ENCODE measurements around the gene RAD51B.

Gene RAD51B

GRCh38 chr14:67908052-67908754 lies 88.6 kb downstream of the RAD51B start:
- no peak for DNase-seq

GRCh38 chr14:67911562-67911961 lies 92.0 kb downstream of the RAD51B start:
- DNase-seq = no peak

DNA sequence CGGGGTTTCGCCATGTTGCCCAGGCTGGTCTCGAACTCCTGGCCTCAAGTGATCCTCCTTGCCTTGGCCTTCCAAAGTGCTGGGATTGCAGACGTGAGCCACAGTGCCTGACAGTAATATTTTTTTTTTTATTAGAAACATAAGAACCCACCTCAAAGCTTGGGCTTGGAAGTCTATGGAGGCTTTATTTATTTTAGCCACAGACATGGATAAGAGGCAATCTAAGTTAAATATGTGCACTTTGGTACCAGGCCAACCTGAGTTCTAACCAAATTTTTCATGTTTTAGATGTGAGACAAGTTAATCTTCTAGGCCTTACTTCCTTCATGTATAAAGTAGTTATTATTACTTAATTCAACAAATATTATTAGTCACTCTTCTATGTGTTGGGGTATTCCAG lies 96.9 kb downstream of the RAD51B start:
- no peak for DNase-seq

DNA sequence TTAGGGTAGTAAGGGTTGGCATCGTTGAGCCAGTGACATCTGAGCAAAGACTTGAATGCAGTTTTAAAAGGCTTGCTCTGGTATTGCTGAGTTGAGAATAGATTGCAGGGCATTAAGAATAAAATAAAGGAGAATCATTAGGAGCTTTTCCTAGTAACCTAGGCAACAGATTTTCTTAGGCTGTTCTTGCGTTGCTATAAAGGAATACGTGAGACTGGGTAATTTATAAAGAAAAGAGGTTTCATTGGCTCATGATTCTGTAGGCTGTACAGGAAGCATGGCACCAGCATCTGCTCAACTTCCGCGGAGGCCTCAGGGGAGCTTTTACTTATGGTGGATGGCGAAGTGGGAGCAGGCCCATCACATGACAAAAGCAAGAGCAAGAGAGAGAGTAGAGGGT lies 97.4 kb downstream of the RAD51B start:
- DNase-seq = no peak

- DNase-seq = no peak
Observed at GRCh38 chr14:67918838-67919237, 99.3 kb downstream of the RAD51B start.

- DNase-seq = no peak
Observed at GRCh38 chr14:67919259-67920032, 99.9 kb downstream of the RAD51B start.

DNA sequence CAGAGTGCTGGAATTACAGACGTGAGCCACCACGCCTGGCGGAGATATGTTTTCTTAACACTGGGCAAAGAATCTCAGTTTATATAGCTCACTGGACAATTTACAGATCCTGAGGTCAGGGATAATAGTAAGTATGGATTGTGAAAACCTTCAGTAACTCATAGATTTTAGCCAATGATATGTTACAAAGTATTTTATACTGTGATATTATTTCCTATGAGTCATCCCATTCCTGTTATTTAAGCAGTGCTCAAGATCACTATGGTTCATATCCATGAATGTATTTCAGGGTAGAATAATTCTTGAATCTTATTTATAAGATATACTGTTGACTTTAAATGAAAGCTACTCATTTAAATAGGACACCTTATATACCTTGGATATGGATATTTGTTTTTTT lies 107.2 kb downstream of the RAD51B start:
- DNase-seq = no peak

DNA sequence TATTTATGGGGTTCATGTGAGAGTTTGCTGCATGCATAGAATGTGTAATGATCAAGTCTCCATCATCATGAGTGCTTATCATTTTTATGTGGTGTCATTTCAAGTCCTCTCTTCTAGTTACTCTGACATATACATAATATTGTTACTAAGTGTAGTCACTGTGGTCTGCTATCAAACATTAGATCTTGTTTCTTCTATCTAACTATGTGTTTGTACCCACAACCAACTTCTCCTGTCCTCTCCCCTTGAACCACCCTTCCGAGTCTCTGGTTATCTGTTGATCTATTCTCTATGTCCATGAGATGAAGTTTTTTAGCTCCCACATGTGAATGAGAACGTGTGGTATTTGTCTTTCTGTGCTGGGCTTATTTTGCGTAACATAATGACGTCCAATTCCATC lies 107.7 kb downstream of the RAD51B start:
- no peak for DNase-seq

DNA sequence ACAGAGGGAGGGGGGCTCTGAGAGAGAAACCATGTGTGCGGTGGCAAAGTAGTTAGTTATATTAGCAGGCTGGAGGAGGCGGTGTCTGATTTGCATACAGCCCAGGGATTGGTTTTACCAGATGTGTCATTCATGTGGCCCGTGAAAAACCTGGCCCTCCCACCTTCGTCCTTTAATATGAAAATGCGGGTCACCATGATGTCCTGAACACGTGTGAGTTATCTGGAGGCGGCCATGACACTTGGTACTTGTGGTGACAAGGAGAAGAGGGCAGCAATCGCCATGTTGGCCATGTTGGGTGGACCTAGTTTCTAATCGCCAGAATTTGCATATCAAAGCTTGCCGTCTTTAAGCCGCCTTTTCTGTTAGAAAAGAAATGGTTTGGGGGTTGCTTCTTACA lies 108.8 kb downstream of the RAD51B start:
- DNase-seq = no peak

DNA sequence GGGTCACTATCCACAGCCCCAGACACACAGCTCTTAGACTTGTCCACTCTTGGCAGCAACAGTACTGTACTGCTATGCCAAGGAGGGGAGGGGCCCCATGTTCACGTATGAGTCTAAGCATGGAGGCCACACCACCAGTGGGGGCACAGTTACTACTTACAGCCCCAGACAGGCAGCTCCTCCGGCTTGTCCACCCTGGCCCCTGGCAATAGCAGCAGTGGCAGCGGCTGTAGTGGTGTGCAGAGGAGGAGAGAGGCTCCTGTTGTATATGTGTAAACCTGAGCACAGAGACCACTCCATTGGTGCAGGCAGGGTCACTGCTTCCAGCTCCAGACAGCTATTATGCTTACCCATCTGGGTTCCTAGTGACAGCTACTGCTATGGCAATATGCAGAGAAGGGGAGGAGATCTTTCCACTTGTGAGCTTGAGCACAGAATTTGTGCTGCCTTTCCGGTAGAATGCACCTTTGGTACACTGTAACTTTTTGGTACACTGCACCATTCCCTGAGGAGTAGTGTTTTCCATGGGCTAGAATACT lies 113.2 kb downstream of the RAD51B start:
- no peak for DNase-seq

DNA sequence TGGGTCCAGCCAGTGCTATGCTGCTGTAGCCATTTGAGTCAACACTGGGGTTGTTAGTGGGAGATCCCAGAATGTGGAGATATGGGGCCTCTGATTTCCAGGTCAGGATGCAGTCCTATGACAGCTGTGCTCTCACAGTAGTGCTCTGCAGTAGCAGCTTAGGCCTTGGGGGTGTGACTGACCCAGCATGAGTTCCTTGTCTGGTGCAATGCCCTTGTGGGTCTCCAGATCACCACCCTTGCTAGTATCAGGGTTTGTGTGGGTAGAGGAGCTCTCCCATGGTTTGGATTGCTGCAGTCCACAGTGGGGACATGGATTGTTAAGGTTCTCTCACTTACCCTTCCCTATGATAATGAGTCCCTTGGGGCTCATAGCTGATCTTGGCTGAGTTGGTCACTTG lies 113.7 kb downstream of the RAD51B start:
- DNase-seq = peak; percentile 19

GRCh38 chr14:67934087-67934486 lies 114.5 kb downstream of the RAD51B start:
- peak; percentile 44 for DNase-seq

GRCh38 chr14:67934862-67935261 lies 115.3 kb downstream of the RAD51B start:
- DNase-seq = no peak

DNA sequence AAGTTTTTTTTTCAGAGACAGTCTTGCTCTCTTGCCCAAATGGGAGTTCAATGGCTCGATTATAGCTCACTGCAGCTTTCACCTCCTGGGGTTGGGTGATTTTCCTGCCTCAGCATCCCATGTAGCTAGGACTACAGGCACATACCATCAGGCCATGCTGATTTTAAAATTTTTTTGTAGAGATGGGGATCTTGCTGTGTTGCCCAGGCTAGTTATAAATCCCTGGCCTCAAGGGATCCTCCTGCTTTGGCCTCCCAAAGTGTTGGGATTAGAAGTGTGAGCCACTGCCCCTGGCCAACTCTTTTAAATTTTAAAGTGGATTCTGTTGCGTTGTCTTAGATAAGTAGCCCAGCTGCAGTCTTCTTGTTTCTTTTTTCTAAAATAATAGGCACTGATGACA lies 115.8 kb downstream of the RAD51B start:
- no peak for DNase-seq

DNA sequence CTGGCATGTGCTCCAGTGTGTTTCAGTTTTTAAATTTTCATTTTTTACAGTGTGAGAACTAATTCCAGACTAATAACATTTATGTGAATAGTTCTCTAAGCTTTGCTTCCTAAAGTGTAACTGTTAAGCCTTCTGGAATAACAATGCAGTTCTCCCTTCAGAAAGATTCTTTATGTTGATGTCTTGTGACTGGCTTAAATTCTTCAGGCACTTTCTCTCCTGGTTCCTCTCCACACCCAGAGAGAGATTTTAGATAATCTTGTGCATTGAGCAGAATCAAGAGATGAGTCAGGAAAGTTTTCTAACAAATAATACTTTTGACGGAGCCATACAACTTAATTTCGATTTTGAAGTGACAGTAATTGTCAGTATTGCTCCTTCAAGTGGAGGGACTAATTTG lies 118.5 kb downstream of the RAD51B start:
- DNase-seq = no peak

DNA sequence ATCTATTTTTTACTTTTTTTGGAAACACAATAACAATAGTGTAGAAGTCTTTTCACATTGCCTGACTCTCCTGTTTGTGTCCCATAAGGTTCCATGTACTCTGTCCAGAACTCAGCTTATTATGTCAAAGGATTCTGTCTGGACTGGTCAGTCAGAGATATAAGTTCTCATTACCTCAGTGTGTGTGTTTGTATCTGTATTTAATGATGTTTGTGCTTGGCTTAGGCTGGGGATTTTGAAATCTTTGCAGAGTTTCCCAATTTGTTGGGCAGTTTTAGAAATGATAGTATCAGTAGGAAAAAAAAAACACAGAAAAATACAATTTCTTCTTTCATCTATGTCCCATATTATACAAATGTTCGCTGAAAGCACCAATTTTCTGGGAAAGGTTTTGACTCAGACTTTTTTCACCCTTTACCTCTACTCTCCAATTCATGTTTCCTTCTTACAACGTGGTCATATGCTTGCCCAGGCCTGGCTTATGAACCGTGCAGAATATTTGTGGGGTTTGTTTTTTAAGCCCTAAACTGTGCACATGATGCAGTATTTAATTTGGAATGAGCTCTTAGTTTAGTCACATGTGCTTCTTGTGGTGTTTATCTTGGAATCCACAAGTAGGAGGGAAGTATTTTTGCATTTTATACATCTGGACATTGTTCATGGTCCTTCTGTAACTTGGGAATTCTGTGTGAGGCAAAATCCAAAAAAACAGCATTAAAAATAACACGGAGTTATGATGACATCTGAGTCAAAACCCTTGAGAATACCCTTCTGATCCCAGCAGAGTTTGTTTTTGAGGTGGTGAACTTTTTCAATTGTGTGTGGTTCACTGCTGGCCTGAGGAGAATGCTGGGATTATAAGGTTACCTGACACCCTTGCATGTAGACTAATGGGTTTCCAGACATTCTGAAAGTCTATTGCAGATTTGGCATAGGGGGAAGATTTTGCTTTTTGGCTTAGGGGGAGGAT lies 121.2 kb downstream of the RAD51B start:
- DNase-seq = no peak

DNA sequence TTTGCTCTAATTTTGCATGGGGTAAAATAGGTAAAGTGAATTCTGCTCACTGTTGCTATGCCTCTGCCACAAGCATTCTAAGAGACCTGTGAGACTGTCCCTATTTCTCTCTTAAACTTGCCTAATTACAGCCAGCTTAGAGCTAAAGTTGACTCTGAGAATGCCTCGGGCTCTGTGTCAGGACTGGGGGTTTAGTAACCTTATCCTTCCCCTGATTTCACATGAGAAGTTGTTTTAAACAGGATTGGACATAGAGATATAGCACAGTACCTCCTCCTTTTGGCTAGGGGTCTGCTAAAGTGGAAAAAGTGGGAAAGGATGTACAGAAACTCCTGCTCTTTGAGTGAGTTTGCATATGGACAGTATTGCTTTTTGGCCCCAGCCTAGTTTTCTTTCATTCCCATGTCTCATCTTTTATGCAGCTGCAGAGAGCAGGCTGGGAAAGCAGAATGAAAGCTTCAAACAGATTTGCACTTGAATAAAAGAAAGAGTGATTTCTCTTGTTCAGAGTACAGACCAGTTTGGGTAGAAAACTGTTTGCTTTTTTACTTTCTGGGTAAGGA lies 122.0 kb downstream of the RAD51B start:
- DNase-seq = no peak

DNA sequence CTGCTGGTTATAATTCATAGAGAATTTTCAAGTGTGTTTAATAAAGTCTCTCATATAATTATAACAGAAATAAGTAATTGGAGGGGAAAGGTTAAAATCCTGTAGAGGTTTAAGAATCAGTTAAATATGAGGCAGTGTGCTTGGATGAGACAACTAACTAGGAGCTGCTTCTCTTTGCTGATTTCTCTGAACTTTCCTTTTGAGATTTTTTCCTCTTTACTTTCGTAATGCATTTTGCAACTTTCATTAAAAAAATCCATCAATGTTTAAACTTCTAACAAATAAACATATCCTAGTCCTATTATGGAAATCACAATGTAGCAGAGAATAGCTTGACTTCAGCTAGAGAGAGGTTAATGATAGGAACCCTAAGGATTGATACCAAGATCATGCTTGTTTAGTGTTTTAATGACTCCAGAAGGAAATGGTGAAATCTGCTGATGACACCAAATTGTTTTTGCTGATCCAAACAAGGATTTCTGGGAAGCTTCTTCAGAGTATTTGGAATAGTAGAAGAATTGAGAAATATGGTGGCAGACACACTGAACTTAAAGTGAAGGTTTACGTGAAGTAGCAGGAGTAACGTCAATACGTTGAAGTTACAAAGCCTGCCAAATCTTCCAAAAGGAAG lies 122.6 kb downstream of the RAD51B start:
- no peak for DNase-seq

GRCh38 chr14:67943947-67944346 lies 124.4 kb downstream of the RAD51B start:
- no peak for DNase-seq

GRCh38 chr14:67944605-67945004 lies 125.0 kb downstream of the RAD51B start:
- DNase-seq = no peak

DNA sequence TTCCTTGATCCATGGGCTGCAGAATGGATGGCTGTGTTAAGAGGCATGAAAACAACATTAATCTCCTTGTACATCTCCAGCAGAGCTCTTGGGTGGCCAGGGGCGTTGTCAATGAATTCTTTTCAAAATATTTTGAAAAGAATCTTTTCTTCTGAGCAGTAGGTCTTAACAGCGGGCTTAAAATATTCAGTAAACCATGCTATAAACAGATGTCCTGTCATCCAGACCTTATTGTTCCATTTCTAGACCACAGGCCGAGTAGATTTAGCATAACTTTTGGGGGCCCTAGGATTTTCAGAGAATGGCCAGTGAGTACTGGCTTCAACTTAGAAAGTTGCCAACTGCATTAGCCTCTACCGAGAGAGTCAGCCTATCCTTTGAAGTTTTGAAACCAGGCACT lies 130.2 kb downstream of the RAD51B start:
- no peak for DNase-seq

DNA sequence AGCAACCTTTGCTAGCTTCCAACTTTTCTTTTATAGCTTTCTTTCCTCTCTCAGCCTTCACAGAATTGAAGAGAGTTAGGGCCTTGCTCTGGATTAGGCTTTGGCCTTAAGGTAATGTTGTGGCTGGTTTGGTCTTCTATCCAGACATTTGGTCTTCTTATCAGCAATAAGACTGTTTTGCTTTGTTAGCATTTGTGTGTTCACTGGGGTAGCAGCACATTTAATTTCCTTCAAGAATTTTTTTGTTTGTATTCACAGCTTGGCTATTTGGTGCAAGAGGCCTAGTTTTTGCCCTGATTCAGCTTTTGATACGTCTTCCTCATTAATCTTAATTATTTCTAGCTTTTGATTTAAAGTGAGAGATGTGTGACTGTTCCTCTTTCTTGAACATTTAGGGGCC lies 130.8 kb downstream of the RAD51B start:
- DNase-seq = no peak
